HG03066 (cell line): ENCODE data around the gene CELSR1.
"Not testable (repeated sequence)": the region's sequence is repeated elsewhere in the genome, so short reads cannot be mapped to it uniquely, and the experiment has no call there.

ENCODE experiments used
- ATAC-seq: cut with Tn5 transposase; IDR thresholded peaks from one replicate; pipeline ENCODE4 v1.9.1; 2021; ENCODE audit warnings: low read depth; ENCODE audit not compliant: unreplicated experiment

Gene CELSR1

DNA sequence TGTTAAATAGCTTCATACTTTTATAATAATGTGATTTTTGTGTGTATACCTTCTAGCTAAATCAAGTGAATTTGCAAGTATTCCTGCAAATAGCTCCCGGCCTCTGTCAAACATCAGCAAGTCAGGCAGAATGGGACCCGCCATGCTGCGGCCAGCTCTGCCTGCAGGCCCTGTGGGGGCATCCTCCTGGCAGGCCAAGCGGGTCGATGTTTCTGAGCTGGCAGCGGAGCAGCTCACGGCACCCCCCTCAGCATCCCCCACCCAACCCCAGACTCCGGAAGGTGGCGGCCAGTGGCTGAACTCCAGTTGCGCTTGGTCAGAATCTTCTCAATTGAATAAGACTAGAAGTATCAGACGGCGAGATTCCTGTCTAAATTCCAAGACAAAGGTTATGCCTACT, 221.4 kb downstream of the CELSR1 start:
- ATAC-seq: no peak

DNA sequence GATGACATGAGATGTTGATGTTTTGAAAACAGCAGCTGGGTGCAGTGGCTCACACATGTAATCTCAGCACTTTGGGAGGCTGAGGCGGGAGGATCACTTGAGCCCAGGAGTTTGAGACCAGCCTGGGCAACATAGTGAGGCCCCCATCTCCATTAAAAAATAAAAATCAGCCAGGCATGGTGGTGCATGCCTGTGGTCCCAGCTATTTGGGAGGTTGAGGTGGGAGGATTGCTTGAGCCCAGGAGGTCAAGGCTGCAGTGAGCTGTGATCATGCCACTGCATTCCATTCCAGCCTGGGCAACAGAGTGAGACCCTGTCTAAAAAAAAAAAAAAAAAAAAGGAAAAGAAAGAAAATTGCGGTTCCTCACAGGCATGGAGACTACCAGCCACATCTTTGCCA, 224.6 kb downstream of the CELSR1 start:
- not testable (repeated sequence) for ATAC-seq

DNA sequence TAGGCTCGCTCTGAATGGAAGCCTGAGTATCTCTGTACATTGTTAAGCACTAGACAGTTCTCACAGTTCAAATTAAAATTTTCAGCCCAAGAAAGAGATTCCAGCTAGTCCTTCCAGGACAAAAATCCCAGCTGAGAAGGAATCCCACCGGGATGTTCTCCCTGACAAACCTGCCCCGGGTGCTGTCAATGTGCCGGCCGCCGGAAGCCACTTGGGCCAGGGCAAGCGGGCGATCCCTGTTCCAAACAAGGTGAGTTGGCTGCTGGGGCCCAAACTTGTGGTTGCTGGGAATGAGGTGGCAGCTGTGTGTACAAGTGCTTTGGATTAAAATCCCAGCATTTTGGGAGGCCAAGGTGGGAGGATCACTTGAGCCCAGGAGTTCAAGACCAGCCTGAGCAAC, 225.4 kb downstream of the CELSR1 start:
- ATAC-seq: no peak
